Activated T-cell treated with anti-CD3 and anti-CD28 coated beads, Interleukin-2, amount 50 U/mL, for 24 hours (primary cell): Measurements from ENCODE around the gene CTNNA3.
"Not testable (repeated sequence)": the region's sequence is repeated elsewhere in the genome, so short reads cannot be mapped to it uniquely, and the experiment has no call there.

ENCODE experiments used
- DNase-seq: peaks from one replicate; pipeline ENCODE4 v3.0.0-alpha.2; 2020
- H3K27ac Mint-ChIP-seq: 2 replicates; pipeline ENCODE4 v1.8.0; 2020; ENCODE audit warnings: mild to moderate bottlenecking, mixed read lengths
- H3K27me3 Mint-ChIP-seq: 2 replicates; pipeline ENCODE4 v1.8.0; 2020; ENCODE audit warnings: mixed read lengths
- H3K36me3 Mint-ChIP-seq: 2 replicates; pipeline ENCODE4 v1.8.0; 2020; ENCODE audit warnings: low read depth, mixed read lengths
- H3K4me1 Mint-ChIP-seq: 2 replicates; pipeline ENCODE4 v1.8.0; 2020; ENCODE audit warnings: low read depth, mixed read lengths
- H3K4me3 Mint-ChIP-seq: 2 replicates; pipeline ENCODE4 v1.8.0; 2020; ENCODE audit warnings: mild to moderate bottlenecking, moderate library complexity, mixed read lengths
- H3K9me3 Mint-ChIP-seq: 2 replicates; pipeline ENCODE4 v1.8.0; 2020; ENCODE audit warnings: mixed read lengths

CTNNA3 gene

DNA sequence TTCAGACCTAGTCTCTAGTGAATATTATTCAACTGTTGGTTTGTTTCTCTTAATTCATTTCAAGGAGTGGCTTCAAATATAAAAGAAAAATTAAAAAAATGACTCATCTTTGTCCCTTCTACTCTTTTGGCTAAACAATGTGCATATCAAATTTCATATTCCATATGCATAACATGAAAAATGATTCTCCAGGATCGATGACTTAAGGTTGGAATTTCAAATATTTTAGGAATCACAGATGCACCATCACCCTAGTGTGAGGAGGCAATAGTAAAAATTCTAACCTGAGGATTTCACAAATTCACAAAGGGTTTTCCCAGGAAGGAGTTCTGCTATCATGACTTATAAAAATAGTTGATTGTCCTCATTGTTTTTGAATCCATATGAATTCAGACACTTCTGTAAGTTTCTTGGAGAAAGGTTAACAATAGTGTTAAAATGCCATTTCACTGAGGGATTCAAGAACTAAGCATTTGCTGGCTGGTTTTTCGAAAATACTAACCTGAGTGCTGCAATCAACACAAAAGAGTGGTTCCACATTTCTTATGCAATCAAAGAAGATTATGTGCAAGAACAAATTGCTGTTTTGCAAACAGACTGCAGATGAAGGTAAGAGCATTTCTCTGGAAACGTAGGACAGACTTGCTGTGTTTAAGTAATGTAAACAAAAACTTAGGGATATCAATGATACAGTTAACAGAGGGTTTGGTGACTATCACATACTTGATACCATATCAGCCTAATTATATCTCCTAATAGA lies 1317.7 kb downstream of the CTNNA3 start:
- DNase-seq, result no peak
- no peak overlapping the region for H3K27ac Mint-ChIP-seq
- no peaks in the 10 kb centered on the region for H3K4me1 Mint-ChIP-seq
- no peaks in the 10 kb centered on the region for H3K27me3 Mint-ChIP-seq
- H3K4me3 Mint-ChIP-seq, result no peak overlapping the region
- no peaks in the 10 kb centered on the region for H3K36me3 Mint-ChIP-seq
- H3K9me3 Mint-ChIP-seq, result peaks cover 12% of the 10 kb centered on the region

DNA sequence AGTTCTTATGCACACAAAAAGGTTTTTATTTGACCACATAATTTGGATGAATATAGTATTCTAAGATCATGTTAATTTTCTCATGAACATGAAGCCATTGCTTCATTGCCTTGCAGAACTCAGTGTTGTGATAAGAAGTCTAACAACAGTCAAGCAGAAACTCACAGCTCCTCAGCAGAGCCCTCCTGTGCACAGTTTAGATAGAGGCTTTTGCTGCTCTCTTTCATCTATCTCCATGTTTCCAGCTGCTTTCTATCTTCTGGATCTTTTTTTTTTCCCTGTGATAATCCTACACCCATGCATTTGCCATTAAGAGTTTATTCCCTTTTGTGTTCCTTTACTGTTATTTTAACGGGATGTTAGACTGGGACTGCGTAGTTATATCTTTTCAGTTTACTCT lies 1327.8 kb downstream of the CTNNA3 start:
- Mint-ChIP-seq H3K36me3 (no peaks in the 10 kb centered on the region), H3K9me3 (peaks cover 10% of the 10 kb centered on the region), H3K27me3 (no peaks in the 10 kb centered on the region), H3K4me1 (no peaks in the 10 kb centered on the region), H3K27ac (no peak overlapping the region), H3K4me3 (no peak overlapping the region)
- DNase-seq, result no peak

DNA sequence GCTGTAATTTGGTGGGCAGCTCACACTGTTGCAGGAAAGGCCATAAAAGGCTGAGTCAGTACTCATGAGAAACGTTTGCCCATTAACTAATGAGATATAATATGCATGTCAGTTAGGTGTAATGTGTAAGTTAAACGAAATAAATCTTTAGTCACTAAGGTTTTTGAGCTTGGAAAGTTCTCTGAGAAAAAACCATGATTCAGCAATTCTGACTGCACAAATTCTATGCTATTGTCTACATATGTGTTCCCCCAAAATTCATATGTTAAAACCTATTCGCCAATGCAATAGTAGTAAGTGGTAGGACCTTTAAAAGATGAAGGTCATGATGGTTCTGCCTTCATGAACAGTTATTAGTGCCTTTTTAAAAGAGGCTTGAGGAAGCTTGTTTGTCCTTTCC lies 1329.8 kb downstream of the CTNNA3 start:
- no peak overlapping the region for H3K27ac Mint-ChIP-seq
- no peak overlapping the region for H3K4me3 Mint-ChIP-seq
- H3K4me1 Mint-ChIP-seq, result no peaks in the 10 kb centered on the region
- DNase-seq, result no peak
- H3K27me3 Mint-ChIP-seq, result no peaks in the 10 kb centered on the region
- no peaks in the 10 kb centered on the region for H3K36me3 Mint-ChIP-seq
- H3K9me3 Mint-ChIP-seq, result peaks cover 10% of the 10 kb centered on the region

DNA sequence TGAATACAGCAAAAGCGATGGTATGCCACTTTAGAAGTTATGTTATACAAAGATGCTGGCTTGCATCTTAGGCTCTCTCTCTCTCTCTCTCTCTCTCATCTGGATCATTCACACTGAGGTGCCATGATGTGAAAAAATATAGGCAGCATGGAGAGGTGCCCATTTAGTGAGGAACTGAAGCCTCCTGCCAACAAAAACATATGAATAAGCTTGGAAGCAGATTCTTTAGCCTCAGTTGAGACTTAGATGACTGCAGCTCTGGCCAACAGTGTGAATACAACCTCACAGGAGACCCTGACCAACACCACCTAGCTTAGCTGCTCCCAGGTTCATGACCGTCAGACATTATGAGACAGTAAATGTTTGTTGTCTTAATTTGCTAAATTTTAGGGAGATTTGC lies 1330.3 kb downstream of the CTNNA3 start:
- no peak overlapping the region for H3K27ac Mint-ChIP-seq
- DNase-seq, result no peak
- no peaks in the 10 kb centered on the region for H3K27me3 Mint-ChIP-seq
- no peaks in the 10 kb centered on the region for H3K36me3 Mint-ChIP-seq
- H3K4me3 Mint-ChIP-seq, result no peak overlapping the region
- peaks cover 10% of the 10 kb centered on the region for H3K9me3 Mint-ChIP-seq
- no peaks in the 10 kb centered on the region for H3K4me1 Mint-ChIP-seq

DNA sequence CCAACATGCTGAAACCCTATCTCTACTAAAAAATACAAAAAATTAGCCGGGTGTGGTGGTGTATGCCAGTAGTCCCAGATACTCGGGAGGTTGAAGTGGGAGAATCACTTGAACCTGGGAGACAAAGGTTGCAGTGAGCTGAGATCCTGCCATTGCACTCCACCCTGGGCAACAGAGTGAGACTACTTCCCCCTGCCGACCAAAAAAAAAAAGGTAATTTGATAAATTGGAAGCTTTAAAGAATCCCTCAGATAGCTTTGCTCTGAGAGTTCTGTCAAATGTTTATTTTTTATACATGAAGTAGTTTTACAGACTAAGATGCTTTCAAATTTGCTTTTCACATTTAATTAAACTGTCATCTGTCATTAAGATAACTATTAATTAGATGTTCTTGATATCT lies 1333.5 kb downstream of the CTNNA3 start:
- H3K27ac Mint-ChIP-seq, result no peak overlapping the region
- H3K4me3 Mint-ChIP-seq, result no peak overlapping the region
- H3K27me3 Mint-ChIP-seq, result no peaks in the 10 kb centered on the region

DNA sequence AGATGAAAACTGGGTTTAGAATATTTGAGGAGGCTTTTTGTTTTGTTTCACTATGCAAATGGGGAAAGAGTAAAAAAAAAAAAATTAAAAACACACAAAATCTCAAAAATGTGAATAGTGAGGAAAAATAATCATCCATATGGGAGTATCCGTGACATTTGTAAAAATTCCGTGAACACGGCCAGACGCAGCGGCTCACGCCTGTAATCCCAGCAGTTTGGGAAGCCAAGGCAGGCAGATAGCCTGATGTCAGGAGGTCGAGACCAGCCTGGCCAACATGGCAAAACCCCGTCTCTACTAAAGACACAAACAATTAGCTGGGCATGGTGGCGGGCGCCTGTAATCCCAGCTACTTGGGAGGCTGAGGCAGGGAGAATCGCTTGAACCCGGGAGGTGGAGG lies 1342.2 kb downstream of the CTNNA3 start:
- H3K9me3 Mint-ChIP-seq, H3K4me3 Mint-ChIP-seq, H3K27me3 Mint-ChIP-seq, DNase-seq, H3K27ac Mint-ChIP-seq, H3K4me1 Mint-ChIP-seq, H3K36me3 Mint-ChIP-seq: not testable (repeated sequence)

More for the DNA sequence above, 1333.5 kb downstream of the CTNNA3 start:
- no peak for DNase-seq
- Mint-ChIP-seq H3K36me3 (no peaks in the 10 kb centered on the region), H3K9me3 (peaks cover 7% of the 10 kb centered on the region), H3K4me1 (no peaks in the 10 kb centered on the region)

DNA sequence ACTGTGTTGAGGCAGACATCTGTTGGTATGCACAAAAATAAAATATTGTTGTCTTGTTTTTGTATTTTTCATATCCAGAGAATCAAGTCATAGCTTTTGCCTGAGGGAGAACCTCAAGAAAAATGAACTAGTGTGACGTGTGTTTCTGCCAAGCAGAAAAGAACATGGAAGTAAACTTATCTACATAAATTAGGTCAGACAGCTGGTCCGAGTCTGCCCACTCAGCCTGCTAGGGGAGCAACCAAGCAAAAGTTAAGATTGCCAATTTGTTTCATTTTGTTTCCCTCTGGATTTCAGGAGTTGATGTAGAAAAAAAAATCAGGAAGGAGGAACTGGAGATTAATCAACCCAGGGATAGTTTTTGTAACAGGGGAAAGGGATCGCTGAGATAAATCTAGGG lies 1342.6 kb downstream of the CTNNA3 start:
- H3K4me1 Mint-ChIP-seq, result no peaks in the 10 kb centered on the region
- no peak overlapping the region for H3K27ac Mint-ChIP-seq
- H3K27me3 Mint-ChIP-seq, result no peaks in the 10 kb centered on the region
- no peak overlapping the region for H3K4me3 Mint-ChIP-seq
- no peak for DNase-seq
- no peaks in the 10 kb centered on the region for H3K36me3 Mint-ChIP-seq
- peaks cover 7% of the 10 kb centered on the region for H3K9me3 Mint-ChIP-seq

DNA sequence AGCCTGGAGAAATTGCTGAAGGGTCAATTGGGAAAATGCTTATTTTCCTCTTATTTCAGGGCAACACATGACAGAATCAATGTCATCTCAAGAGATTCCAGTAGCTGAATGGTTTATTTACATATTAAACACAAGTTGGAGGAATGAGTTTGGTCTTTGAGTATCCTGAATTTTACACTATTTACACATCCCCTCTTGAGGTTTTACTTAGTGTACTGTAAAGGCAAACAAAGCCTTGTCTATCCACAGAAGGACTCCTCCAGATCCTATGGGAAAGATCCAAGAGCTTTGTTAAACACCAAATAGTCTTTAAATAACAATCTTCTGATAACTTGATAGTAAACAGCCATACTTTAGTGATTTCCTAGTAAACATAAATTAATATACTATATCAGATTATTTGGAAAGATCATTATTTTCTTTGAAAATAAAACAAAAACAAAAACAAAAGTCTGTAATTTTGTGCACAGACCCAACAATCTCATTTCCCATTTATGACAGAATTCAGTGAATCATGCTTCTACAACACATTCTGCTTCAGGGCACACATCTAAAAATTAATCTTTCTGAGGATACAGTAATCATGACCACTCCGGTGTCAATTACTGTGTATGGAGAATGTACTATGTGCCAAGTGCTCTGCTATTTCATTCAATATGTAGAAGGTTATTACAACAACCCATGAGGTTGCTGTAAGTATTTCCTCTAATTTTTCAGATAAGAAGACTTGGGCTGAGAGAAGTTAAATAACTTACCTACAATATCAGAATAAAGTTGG lies 1345.2 kb downstream of the CTNNA3 start:
- no peak overlapping the region for H3K27ac Mint-ChIP-seq
- H3K27me3 Mint-ChIP-seq, result no peaks in the 10 kb centered on the region
- no peak for DNase-seq
- H3K9me3 Mint-ChIP-seq, result peaks cover 7% of the 10 kb centered on the region
- H3K36me3 Mint-ChIP-seq, result no peaks in the 10 kb centered on the region
- no peak overlapping the region for H3K4me3 Mint-ChIP-seq
- no peaks in the 10 kb centered on the region for H3K4me1 Mint-ChIP-seq

DNA sequence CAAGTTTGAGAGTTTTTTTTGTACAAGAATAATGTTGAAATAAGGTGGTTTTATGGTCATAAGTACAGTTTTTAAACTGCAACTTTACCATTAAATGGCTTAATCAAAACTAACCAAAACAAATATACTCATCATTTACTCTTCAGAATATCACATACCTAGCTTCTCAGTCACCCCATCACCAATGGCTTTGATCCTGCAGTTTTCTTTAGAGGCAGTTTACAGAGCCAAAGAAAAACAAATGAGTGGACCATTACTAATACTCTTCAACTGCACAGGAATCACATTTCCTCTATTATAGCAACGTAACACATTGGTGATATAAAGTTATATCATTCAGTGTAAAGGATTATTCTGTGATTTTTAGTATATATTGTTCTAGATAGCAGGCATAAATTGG lies 1346.3 kb downstream of the CTNNA3 start:
- Mint-ChIP-seq H3K4me3 (no peak overlapping the region), H3K4me1 (no peaks in the 10 kb centered on the region), H3K27me3 (no peaks in the 10 kb centered on the region), H3K27ac (no peak overlapping the region), H3K9me3 (peaks cover 7% of the 10 kb centered on the region), H3K36me3 (no peaks in the 10 kb centered on the region)
- DNase-seq, result no peak

DNA sequence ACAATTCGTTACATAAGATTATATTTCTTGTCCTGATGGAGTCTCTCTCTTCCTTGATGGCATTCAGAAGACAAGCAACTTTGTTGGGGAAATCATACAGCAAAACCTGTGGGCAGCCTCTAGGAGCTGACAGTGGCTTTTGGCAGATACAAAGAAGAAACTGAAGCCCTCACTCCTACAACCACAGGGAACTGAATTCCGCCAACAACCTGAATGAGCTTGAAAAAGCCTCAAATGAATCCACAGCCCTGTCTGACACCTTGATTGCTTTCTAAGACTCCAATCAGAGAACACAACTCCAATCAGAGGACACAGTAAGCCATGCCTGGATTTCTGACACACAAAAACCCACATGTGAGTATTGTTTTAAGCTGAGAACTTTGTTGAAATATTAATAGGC lies 1346.9 kb downstream of the CTNNA3 start:
- DNase-seq, result no peak
- H3K9me3 Mint-ChIP-seq, result peaks cover 7% of the 10 kb centered on the region
- H3K4me3 Mint-ChIP-seq, result no peak overlapping the region
- H3K36me3 Mint-ChIP-seq, result no peaks in the 10 kb centered on the region
- no peak overlapping the region for H3K27ac Mint-ChIP-seq
- no peaks in the 10 kb centered on the region for H3K27me3 Mint-ChIP-seq
- no peaks in the 10 kb centered on the region for H3K4me1 Mint-ChIP-seq

DNA sequence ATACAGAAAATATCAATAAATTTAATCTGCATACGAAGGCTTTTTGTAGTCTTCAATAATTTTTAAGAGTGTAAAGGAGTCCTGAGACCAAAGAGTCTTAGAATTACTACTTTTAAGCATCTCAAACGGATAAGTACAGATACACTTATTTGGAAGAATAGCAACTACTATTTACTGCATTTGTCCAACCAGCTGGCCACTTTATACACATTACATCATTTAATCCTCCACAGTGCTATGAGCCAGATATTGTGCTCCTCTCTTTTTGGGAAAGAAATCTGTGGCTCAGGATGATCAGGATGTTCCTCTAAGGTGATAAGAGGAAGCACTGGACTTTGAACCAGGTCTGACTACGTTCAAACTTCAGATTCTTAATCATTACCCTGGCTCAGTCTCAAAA lies 1358.8 kb downstream of the CTNNA3 start:
- Mint-ChIP-seq H3K36me3 (no peaks in the 10 kb centered on the region), H3K4me1 (no peaks in the 10 kb centered on the region)

DNA sequence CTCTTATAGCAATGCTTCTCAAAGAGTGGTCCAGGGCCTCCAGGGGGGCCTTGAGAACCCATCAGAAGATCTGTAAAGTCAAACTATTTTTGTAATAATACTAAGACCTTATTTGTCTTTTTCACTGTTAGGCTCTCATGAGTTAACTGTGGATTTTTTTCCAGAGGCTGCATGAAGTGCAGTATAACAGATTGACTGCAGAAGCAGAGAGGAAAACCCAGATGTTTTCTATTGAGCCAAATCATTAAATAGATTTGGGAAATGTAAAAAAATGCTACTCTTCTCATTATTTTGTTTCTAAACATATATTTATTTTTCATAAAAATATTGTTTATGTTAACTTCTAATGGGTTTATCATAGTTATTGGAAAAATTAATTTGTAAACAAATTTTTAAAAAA lies 1359.2 kb downstream of the CTNNA3 start:
- H3K4me1 Mint-ChIP-seq, result no peaks in the 10 kb centered on the region
- no peak for DNase-seq
- no peak overlapping the region for H3K27ac Mint-ChIP-seq
- no peaks in the 10 kb centered on the region for H3K36me3 Mint-ChIP-seq
- peaks cover 6% of the 10 kb centered on the region for H3K9me3 Mint-ChIP-seq
- no peaks in the 10 kb centered on the region for H3K27me3 Mint-ChIP-seq
- no peak overlapping the region for H3K4me3 Mint-ChIP-seq

More for the DNA sequence above, 1358.8 kb downstream of the CTNNA3 start:
- Mint-ChIP-seq H3K9me3 (peaks cover 6% of the 10 kb centered on the region), H3K27ac (no peak overlapping the region), H3K27me3 (no peaks in the 10 kb centered on the region), H3K4me3 (no peak overlapping the region)
- no peak for DNase-seq

DNA sequence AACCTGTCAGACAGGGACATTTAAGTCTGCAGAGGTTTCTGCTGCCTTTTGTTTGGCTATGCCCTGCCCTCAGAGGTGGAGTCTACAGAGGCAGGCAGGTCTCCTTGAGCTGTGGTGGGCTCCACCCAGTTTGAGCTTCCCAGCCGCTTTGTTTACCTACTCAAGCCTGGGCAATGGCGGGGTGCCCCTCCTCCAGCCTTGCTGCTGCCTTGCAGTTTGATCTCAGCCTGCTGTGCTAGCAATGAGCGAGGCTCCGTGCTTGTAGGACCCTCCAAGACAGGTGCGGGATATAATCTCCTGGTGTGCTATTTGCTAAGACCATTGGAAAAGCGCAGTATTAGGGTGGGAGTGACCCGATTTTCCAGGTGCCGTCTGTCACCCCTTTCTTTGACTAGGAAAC lies 1360.2 kb downstream of the CTNNA3 start:
- not testable (repeated sequence) for H3K4me3 Mint-ChIP-seq, H3K27ac Mint-ChIP-seq, H3K27me3 Mint-ChIP-seq, H3K36me3 Mint-ChIP-seq, H3K4me1 Mint-ChIP-seq, DNase-seq, H3K9me3 Mint-ChIP-seq

DNA sequence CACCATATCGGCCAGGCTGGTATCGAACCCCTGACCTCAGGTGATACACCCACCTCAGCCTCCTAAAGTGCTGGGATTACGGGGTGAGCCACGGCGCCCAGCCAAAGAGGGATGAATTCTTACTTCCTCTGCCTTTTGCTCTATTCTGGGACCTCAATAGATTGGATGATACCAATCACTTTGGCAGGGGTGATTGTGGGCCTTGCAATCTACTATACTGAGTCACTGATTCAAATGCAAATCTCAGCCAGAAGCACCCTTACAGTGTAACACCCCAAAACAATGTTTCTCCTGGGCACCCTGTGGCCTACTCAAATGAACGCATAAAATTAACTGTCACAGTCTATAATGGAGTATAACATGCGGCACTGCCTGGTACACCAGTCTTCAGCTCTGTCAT lies 1366.8 kb downstream of the CTNNA3 start:
- no peak for DNase-seq
- no peak overlapping the region for H3K27ac Mint-ChIP-seq
- no peaks in the 10 kb centered on the region for H3K36me3 Mint-ChIP-seq
- no peaks in the 10 kb centered on the region for H3K27me3 Mint-ChIP-seq
- no peaks in the 10 kb centered on the region for H3K9me3 Mint-ChIP-seq
- no peaks in the 10 kb centered on the region for H3K4me1 Mint-ChIP-seq
- no peak overlapping the region for H3K4me3 Mint-ChIP-seq

DNA sequence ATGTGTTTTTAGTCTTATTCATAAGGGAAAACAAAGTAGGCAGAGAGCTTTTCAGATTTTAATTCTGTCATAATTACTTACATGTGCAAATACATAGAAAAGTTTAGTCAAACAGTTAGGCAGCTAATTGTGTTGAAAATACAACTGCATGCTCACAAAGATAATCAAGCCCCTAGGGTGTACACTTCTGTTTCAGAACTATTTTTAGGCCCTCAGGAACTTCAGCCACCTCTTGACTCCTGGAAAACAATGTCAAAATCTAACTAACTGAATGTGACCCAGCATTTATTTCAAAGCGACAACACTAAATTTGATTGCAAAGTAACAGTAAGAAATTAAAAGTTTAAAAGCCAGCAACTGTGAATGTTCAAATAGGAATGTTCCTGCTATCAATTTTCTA lies 1369.1 kb downstream of the CTNNA3 start:
- DNase-seq, result no peak
- Mint-ChIP-seq H3K36me3 (no peaks in the 10 kb centered on the region), H3K4me3 (no peak overlapping the region), H3K9me3 (no peaks in the 10 kb centered on the region), H3K4me1 (no peaks in the 10 kb centered on the region), H3K27ac (no peak overlapping the region), H3K27me3 (no peaks in the 10 kb centered on the region)
